Skin epidermis (tissue), 12 donors: ENCODE data around the gene PGC.
A peak's percentile ranks its signal among the peaks of the same experiment; 100 is the strongest.

ENCODE experiments used
- H3K27ac ChIP-seq, 21 experiments: fragments of 200-600 bp; sonication (generic) in 11 of 21; one replicate each; pipeline ENCODE4 v1.5.0; 2020; ENCODE audit warnings: mild to moderate bottlenecking in 3 of 21, inconsistent platforms in 2 of 21, moderate library complexity in 2 of 21
- H3K4me3 ChIP-seq, 7 experiments: fragments of 200-600 bp; sonication (generic) in 2 of 7; one replicate each; pipeline ENCODE4 v1.5.0; 2020; ENCODE audit warnings: inconsistent platforms in 2 of 7, mild to moderate bottlenecking in 2 of 7, moderate library complexity in 1 of 7

Gene PGC

GRCh38 chr6:41705996-41706835 lies 41.0 kb downstream of the PGC start:
- Histone ChIP-seq H3K27ac (peak overlapping the region in 20 of 21 experiments; percentile 48 to 85 (median 77)), H3K4me3 (no peak overlapping the region)

- no peak overlapping the region for H3K4me3 ChIP-seq
- peak overlapping the region in 20 of 21 experiments; percentile 23 to 85 (median 77) for H3K27ac ChIP-seq
These were observed 41.7 kb downstream of the PGC start for GRCh38 chr6:41705311-41705995.

- no peak overlapping the region for H3K4me3 ChIP-seq
- peak overlapping the region in 15 of 21 experiments; percentile 56 to 83 (median 78) for H3K27ac ChIP-seq
These were observed 42.4 kb downstream of the PGC start for GRCh38 chr6:41704656-41705310.

- Histone ChIP-seq H3K4me3 (no peak overlapping the region), H3K27ac (no peak overlapping the region)
These were observed 43.2 kb downstream of the PGC start for GRCh38 chr6:41704028-41704427.

- no peak overlapping the region for H3K27ac ChIP-seq
- no peak overlapping the region for H3K4me3 ChIP-seq
These were observed 44.3 kb downstream of the PGC start for GRCh38 chr6:41702771-41703494.

- H3K27ac ChIP-seq, result no peak overlapping the region
These were observed 45.0 kb downstream of the PGC start for GRCh38 chr6:41702089-41702745.

GRCh38 chr6:41700463-41701347 lies 46.5 kb downstream of the PGC start:
- Histone ChIP-seq H3K4me3 (no peak overlapping the region), H3K27ac (peak overlapping the region in 1 of 21 experiments; percentile 34)

More at GRCh38 chr6:41702089-41702745, 45.0 kb downstream of the PGC start:
- no peak overlapping the region for H3K4me3 ChIP-seq

- H3K27ac ChIP-seq, result peak overlapping the region in 6 of 21 experiments; percentile 6 to 60 (median 26)
- no peak overlapping the region for H3K4me3 ChIP-seq
These were observed 48.1 kb downstream of the PGC start for GRCh38 chr6:41699063-41699462.

GRCh38 chr6:41697861-41698781 lies 49.1 kb downstream of the PGC start:
- H3K4me3 ChIP-seq, result no peak overlapping the region
- H3K27ac ChIP-seq, result peak overlapping the region in 7 of 21 experiments; percentile 16 to 60 (median 29)

- no peak overlapping the region for H3K27ac ChIP-seq
- H3K4me3 ChIP-seq, result no peak overlapping the region
These were observed 50.4 kb downstream of the PGC start for GRCh38 chr6:41696788-41697187.

GRCh38 chr6:41695825-41696224 lies 51.4 kb downstream of the PGC start:
- no peak overlapping the region for H3K4me3 ChIP-seq
- H3K27ac ChIP-seq, result no peak overlapping the region

- Histone ChIP-seq H3K27ac (no peak overlapping the region), H3K4me3 (no peak overlapping the region)
These were observed 52.2 kb downstream of the PGC start for GRCh38 chr6:41694815-41695526.

GRCh38 chr6:41693281-41694240 lies 53.6 kb downstream of the PGC start:
- H3K27ac ChIP-seq, result no peak overlapping the region
- H3K4me3 ChIP-seq, result no peak overlapping the region

GRCh38 chr6:41692730-41693129 lies 54.5 kb downstream of the PGC start:
- Histone ChIP-seq H3K4me3 (no peak overlapping the region), H3K27ac (no peak overlapping the region)

GRCh38 chr6:41692080-41692675 lies 55.0 kb downstream of the PGC start:
- no peak overlapping the region for H3K27ac ChIP-seq
- H3K4me3 ChIP-seq, result no peak overlapping the region
